ENCODE measurements around the gene ERBB4.

DNA sequence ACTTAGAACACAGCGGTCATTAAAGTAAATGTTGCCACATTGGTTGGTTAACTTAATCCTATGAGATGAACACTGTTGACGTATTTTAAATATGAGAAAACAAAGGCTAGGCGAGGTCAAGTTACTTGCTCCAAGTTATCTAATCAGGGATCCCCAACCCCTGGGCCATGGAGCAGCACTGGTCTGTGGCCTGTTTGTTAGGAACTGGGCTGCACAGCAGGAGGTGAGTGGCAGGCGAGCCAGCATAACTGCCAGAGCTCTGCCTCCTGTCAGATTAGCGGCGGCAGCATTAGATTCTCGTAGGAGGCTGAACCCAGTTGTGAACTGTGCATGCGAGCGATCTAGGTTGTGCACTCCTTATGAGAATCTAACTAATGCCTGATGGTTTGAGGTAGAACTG is 1103.3 kb downstream of the ERBB4 start:
- TF ChIP-seq, protein P1, sequence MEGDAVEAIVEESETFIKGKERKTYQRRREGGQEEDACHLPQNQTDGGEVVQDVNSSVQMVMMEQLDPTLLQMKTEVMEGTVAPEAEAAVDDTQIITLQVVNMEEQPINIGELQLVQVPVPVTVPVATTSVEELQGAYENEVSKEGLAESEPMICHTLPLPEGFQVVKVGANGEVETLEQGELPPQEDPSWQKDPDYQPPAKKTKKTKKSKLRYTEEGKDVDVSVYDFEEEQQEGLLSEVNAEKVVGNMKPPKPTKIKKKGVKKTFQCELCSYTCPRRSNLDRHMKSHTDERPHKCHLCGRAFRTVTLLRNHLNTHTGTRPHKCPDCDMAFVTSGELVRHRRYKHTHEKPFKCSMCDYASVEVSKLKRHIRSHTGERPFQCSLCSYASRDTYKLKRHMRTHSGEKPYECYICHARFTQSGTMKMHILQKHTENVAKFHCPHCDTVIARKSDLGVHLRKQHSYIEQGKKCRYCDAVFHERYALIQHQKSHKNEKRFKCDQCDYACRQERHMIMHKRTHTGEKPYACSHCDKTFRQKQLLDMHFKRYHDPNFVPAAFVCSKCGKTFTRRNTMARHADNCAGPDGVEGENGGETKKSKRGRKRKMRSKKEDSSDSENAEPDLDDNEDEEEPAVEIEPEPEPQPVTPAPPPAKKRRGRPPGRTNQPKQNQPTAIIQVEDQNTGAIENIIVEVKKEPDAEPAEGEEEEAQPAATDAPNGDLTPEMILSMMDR (IDR thresholded peaks at IDR 0.05) = no peak
- no peak for TF ChIP-seq POLR2A (IDR thresholded peaks at IDR 0.05)

Measured in esophagus squamous epithelium (tissue), 4 donors.